H1 (cell line): ENCODE data around the gene ARMH3. TPM values are rescaled to one million over a fixed set of nuclear protein-coding genes. Genes with fewer than 3 reads are reported as not detected.

Source experiments
- RNF2 ChIP-seq: fragments of 200-900, 300-1000 bp; sonication (generic); IDR thresholded peaks from 2 replicates; pipeline ENCODE4 v1.7.1; 2016; ENCODE audit warnings: borderline replicate concordance, low read depth, mild to moderate bottlenecking, antibody characterized with exemption, low read length; ENCODE audit not compliant: poor library complexity, severe bottlenecking; ENCODE audit errors: missing control alignments
- polyA plus RNA-seq, 7 experiments: library from polyadenylated mRNA; depleted of rRNA in 3 of 7; stranded (reverse) in 5 of 7; unstranded in 2 of 7; fragments of >200 nt in 5 of 7; fragments of 200-250 nt in 2 of 7; gene quantifications; 1 replicate in 5 of 7; 2 replicates in 1 of 7; 4 replicates in 1 of 7; pipeline versions ENCODE4 v1.2.1 to v1.2.3, GENCODE V29; 2011 to 2013; ENCODE audit warnings: missing spikeins in 2 of 7, mixed read lengths in 2 of 7
- total RNA-seq: library from RNA; stranded (reverse); fragmentation: NEBNext Ultra II Directional; extraction: Animal tissue kit (Norgen Biotek cat#: 25700); gene quantifications from 2 replicates; pipeline ENCODE4 v1.2.1, GENCODE V29; 2021

The ARMH3 gene
- total and polyA plus RNA-seq, 2 of the 8 experiments (the other 6 are each of a cell fraction or from before 2014, with no cell fraction given), result 11.6 to 18.3 TPM

- TF ChIP-seq RNF2, result no peak
These were observed 143.3 kb downstream of the ARMH3 start (continued) for GRCh38 chr10:101912561-101913179.
